HG02943 (cell line): ENCODE data around the gene ATP7A.
"Not testable (repeated sequence)": the region's sequence is repeated elsewhere in the genome, so short reads cannot be mapped to it uniquely, and the experiment has no call there.

ENCODE experiments used
- ATAC-seq: cut with Tn5 transposase; IDR thresholded peaks from one replicate; pipeline ENCODE4 v1.9.1; 2021; ENCODE audit warnings: mild to moderate bottlenecking, low read depth, moderate library complexity; ENCODE audit not compliant: unreplicated experiment

ATP7A gene

DNA sequence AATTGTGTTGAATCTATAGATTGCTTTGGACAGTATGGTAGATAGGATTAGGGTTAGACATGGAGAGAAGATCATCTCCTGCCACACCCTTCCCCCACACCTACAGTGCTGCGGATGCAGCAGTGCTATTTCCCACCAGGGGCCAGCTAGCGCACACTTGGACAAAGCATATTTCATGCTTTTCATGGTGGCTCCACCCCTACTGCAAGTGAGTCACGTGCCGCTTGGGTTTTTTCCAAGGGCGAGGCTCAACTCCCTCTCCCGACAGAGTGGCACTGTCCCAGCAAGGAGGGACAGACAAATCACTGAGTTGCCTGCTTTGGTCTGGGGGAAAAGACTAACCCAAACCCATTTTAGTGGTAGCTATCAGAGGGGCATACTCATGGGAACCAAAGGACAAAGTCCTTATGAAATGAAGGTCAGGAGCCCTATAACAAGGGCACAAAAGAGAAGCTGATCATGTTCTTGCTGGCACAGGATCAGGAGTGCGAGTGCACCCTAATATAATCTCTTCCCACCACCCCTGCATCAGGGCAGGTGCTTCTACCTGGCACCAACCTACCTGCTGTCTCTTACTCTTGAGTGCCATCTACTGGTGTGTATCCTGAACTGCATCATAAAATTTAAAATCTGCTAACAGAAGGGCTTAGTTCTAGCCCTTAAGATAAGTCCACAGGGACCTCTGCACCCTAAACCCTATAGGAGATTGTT lies 114.0 kb downstream of the ATP7A start:
- no peak for ATAC-seq

DNA sequence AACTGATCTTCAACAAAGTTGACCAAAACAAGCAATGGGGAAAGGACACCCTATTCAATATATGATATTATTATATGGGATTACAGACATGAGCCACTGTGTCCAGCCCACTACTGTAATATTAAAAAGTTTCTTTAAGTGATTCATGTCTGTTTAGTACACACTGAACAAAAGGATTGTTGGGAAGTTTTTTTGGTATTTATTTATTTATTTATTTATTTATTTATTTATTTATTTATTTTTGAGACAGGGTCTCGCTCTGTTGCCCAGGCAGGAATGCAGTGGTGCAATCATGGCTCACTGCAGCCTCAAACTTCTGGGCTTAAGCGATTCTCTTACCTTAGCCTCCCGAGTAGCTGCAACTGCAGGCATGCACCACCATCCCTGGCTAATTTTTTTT lies 117.3 kb downstream of the ATP7A start:
- no peak for ATAC-seq

DNA sequence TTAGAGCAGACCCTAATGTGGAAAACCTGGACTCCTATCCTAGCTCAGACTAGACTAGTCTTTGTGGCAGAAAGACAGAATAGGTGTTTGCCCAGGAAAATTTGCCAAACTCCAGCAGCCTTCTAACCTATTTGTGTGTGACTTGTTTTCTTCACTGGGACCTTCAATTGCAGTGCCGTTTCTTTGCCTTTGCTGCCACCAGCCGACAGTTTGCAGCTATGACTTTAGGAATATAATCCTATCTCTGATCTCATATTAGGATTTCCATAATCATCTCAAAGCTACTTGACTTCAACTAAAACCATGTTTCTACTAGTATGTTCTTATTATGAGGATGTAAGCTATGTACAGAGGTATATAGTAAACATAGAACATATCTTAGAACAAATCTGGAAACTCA lies 119.2 kb downstream of the ATP7A start:
- ATAC-seq: no peak

DNA sequence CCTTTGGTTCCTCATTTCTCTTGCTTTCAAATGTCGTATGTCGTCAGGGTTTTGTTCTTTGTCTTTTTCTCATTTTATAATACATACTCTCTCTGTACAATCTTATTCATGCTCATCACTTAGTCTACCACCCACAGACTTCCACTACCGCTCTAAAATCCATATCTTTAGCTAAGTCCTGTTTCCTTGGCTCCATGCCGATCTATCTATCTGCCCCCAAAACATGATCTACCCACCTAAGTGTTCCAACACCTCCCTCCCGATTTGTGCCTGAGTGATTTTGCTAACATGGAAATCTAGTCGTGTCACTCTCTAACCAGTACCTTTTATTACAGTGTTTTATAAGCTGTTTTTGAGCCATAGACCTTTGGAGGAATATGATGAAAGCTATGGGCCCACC lies 124.6 kb downstream of the ATP7A start:
- ATAC-seq: no peak

DNA sequence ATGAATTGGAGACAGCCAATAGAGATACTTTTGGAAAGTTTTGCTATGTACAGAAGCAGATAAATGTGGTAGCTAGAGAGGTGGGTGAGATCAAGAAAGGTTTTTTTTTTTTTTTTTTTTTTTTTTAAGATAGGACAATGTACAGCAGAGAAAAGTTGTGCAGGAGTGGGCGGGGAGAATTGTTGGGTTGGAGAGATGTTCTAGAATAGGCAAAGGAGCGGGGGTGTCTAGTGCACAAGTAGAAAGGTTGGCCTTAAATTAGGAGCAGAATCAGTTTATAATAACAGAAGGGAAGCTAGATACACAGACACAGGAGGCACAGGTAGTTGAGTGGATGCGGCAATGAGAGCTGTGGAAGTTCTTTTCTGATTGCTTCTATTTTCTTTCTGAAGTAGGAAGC lies 127.4 kb downstream of the ATP7A start:
- no peak for ATAC-seq

DNA sequence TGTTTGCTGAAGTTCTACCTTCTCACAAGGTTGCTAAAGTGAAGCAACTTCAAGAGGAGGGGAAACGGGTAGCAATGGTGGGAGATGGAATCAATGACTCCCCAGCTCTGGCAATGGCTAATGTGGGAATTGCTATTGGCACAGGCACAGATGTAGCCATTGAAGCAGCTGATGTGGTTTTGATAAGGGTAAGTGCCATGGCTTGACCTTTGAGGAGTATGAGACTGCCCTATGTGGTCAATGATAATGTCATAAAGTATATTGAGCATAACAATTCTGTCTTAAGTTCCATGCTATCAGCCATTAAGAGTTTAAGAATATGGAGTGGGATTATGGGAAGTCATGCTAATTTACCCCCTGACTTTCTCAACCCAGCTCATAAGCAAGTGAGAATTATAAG lies 132.1 kb downstream of the ATP7A start:
- no peak for ATAC-seq

DNA sequence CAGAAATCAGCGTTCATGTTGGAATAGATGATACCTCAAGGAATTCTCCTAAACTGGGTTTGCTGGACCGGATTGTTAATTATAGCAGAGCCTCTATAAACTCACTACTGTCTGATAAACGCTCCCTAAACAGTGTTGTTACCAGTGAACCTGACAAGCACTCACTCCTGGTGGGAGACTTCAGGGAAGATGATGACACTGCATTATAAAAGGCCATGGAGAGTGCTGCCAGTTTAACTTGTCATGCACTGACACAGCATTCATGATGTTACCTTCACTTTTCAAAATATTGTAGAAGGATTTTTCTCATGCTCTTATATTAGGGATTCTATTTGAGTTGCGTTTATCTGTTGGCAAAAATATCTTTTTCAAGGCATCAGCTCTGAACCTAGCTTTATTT lies 135.9 kb downstream of the ATP7A start:
- ATAC-seq: no peak

DNA sequence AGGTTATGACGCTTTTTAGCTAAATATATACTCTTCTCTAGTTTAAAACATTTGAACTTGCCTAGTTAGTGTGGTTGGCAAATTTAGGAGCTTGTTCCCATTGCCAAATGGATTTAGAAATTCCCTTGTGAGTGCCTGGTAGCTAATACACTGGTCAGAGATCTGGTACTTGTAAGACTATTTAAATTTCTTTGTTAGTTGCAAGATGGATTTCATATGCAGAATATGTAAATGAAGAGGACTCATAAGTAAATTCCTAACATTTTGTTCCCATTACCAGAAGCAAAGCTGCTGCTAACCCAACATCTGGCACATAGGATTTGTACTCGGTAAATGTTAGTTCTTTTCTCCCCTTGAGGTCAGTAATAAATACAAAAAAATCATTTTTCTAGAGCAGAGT lies 137.6 kb downstream of the ATP7A start:
- ATAC-seq: no peak

DNA sequence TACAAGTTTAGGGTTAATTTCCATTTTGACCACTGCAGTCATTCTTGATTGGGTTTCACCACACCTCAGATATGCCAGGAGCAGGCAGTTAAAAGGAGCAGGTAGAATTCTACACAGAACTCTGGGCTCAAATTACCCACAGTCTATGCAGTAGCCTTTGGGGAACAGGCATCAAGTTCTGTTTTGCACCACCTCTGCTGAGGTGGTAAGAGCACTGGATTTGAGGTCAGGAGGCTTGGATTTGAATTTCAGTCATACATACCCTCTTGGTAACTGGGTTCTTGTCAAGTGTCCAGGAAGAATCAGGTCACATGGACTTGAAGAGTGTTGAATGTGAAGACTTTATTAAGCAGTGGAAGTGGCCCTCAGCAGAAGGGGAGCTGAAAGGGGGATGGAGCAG lies 153.2 kb downstream of the ATP7A start:
- ATAC-seq: no peak

DNA sequence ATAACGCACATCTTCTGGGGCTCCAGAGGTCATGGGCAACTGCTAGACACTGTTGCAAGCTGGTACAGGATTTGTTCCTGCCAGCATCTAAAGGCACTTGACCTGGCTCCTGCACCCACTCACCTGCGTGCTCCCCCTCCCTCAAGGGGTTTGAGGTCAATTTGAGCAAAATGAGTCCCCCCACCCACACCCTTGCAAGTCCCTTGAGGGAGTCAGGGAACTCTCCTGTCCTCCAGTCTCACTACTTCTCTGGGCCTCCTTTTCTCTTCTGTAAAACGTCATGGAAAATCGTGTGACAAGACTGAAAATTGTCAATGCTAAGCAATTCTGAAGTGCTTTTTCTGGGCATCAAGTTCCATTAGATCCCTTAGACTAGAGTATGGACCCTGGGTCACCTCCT lies 153.7 kb downstream of the ATP7A start:
- ATAC-seq: no peak

DNA sequence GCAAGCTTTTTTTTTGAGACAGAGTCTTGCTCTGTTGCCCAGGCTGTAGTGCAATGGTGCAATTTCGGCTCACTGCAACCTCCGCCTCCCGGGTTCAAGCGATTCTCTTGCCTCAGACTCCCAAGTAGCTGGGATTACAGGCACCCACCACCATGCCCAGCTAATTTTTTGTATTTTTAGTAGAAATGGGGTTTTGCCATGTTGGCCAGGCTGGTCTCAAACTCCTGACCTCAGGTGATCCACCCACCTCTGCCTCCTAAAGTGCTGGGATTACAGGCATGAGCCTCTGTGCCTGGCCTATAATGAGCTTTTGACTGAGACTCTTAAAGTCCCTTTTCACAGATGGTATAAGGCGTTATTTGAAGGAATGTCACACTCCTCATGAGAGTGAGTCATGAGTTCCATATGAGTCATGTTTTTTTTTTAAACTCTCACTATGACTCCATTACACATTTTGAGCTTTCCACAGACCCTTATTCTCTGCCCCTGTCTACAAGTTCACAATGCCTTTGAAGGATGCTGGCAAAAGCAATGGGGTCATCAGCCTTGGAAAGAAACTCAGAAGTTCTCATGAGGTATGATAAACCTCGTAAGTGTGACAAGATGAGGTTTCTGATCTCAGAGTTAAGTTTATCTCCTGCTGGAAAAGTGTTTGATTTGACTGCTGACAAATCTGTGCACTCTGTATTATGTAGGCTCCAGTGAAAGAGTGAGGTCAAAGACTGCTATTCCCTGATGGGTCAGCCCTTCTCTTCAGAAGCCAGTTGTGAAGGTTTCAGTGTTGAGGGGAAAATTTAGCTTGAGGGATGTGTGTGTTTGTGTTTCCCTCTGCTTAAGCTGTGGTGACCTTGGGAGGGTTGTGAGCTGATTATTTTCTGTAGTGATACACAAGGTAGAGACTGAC lies 154.5 kb downstream of the ATP7A start:
- ATAC-seq: peak; percentile 70

DNA sequence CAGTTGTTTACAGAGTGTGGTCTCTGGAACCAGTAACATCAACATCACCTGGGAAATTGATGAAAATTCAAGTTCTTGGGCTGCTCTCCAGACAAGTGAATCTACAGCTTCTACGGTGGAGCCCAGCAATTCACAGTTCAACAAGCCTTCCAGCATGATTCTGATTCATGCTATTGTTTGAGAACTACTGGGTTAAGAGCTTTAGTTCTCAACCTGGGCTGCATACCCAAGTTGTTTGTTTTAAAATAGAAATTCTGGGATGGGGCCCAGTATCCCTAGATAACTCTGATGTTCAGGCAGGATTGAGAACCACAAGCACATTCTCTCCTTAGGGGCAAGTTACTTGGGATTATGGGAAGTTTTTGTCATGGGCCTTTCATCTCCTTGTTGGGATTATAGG lies 155.6 kb downstream of the ATP7A start:
- ATAC-seq: no peak

DNA sequence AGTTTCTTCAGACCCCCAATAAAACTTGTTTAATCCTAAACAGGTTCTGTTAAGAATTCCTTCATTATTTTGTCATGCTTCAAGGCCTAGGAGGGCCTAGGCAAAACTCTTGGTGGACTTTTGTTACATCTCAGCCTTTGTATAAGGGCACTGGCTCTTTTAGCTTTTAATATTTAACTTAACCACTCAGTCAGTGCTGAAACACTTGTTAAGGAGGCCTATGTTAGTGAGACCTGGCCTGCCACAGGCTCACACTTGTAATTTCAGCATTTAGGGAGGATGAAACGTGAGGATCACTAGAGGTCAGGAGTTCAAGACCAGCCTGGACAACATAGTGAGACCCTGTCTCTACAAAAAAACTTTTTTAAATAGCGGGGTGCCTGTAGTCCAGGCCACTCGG lies 160.8 kb downstream of the ATP7A start:
- no peak for ATAC-seq

DNA sequence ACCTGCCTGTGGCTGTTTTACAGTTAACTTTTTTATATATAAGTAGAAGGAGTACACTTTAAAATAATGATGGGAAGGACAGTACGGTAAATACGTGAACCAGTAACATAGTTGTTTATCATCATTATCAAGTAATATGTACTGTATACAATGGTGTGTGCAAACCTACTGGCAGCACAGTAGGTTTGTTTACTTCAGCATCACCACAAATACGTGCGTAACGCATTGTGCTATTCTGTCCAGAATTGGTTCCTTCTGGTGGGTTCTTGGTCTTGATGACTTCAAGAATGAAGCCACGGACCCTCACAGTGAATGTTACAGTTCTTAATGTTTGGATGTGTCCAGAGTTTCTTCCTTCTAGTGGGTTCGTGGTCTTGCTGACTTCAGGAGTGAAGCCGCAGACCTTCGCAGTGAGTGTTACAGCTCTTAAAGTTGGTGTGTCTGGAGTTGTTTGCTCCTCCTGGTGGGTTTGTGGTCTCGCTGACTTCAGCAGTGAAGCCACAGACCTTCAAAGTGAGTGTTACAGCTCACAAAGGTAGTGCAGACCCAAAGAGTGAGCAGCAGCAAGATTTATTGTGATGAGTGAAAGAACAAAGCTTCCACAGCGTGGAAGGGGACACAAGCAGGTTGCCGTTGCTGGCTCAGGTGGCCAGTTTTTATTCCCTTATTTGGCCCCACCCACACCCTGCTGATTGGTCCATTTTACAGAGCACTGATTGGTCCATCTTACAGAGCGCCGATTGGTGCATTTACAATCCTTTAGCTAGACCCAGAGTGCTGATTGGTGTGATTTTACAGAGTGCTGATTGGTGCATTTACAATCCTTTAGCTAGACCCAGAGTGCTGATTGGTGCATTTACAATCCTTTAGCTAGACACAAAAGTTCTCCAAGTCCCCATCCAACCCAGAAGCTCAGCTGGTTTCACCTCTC lies 162.9 kb downstream of the ATP7A start:
- ATAC-seq: not testable (repeated sequence)

DNA sequence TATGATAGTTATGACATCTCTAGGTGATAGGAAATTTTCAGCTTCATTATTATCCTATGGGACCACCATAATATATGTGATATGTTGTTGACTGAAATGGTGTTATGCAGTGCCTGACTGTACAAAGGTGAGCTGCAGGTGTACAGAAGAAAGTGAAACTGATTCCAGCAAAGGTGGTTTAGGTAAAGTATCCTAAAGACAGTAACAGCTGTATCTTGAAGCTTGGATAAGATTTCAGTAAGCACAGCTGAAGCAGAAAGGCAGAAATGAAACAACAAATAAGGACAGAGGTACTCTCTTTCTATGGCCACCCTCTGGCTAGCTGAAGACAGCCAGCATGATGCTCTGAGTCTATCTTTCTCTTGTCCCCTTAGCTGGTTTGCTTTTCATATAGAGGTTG lies 163.6 kb downstream of the ATP7A start:
- no peak for ATAC-seq

DNA sequence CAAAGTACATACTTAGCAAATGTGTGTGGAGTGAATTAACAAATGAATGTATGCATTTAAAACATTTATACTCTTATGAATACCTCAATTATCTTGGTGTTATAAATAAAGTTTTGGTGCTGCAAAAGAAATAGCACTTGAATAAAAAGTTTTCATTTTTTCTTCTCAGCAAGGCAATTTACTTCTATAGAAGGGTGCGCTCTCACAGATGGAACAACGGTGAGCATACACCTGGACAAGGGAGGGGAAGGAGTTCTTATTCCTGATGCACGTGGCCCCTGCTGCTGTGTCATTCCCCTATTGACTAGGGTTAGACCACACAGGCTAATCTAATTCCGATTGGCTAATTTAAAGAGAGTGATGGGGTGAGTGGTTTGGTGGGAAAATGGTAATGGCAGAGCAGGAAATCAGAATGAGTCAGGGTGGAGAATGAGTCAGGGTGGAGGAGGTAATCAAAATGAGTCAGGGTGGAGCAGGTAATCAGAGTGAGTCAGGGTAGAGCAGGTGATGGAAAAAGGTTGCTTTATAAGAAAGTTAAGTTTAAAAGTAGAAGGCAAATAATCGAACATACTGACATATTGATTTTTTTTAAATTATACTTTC lies 165.4 kb downstream of the ATP7A start:
- ATAC-seq: no peak

DNA sequence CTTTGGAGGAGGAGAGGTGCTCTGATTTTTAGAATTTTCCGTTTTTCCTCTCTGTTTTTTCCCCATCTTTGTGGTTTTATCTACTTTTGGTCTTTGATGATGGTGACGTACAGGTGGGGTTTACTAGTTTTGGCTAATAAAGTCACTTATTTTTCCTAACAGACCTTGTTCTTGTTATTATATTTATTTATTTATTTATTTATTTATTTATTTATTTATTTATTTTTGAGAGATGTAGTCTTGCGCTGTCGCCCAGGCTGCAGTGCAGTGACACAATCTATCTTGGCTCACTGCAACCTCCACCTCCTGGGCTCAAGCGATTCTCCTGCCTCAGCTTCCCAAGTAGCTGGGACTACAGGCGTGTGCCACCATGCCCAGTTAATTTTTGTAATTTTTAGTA lies 170.9 kb downstream of the ATP7A start:
- not testable (repeated sequence) for ATAC-seq

DNA sequence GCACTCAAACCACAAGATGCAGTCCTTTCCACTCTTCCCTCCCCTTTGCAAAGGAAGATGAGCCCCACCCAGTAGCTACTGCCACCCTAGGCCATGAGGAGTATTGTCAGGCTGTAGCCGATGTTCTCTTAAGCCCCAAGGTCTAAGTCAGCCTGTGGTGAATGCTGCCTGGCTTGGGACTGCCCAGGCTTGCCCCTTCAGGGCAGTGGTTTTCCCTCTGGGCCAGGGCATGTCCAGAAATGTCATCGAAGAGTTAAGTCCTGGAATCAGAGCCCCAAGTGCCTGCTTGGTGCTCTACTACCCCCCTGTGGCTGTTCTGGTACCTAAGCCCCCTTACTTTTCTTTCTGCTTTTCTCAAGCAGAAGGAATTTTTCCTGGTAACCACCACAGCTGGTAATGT lies 181.8 kb downstream of the ATP7A start:
- ATAC-seq: no peak

DNA sequence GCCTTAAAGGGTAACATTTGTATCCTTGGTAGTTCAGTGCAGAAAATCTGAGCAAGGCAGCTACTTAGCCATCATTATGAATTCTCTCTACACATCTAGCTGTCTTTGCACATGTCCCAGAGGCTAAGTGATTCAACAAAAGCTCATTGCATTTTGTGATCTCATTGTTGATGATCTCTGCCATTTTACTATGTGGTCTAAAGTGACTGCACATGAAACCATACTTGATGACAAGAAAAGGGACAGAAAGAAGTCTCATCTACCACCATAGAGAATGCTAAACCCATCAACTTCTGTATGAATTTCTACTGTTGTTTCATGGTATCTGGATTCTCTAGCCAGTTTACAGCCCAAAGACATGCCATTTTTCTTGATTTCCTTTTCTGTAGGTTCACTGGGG lies 187.6 kb downstream of the ATP7A start:
- no peak for ATAC-seq
